Measurements from ENCODE around the gene TLL1.

GRCh38 chr4:166008510-166008909, 135.5 kb downstream of the TLL1 start:
- no peak for TF ChIP-seq POLR2AphosphoS5 (IDR thresholded peaks at IDR 0.05)
- TF ChIP-seq, protein P1, sequence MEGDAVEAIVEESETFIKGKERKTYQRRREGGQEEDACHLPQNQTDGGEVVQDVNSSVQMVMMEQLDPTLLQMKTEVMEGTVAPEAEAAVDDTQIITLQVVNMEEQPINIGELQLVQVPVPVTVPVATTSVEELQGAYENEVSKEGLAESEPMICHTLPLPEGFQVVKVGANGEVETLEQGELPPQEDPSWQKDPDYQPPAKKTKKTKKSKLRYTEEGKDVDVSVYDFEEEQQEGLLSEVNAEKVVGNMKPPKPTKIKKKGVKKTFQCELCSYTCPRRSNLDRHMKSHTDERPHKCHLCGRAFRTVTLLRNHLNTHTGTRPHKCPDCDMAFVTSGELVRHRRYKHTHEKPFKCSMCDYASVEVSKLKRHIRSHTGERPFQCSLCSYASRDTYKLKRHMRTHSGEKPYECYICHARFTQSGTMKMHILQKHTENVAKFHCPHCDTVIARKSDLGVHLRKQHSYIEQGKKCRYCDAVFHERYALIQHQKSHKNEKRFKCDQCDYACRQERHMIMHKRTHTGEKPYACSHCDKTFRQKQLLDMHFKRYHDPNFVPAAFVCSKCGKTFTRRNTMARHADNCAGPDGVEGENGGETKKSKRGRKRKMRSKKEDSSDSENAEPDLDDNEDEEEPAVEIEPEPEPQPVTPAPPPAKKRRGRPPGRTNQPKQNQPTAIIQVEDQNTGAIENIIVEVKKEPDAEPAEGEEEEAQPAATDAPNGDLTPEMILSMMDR (IDR thresholded peaks at IDR 0.05): no peak
- TF ChIP-seq POLR2A (IDR thresholded peaks at IDR 0.05): no peak

Measured in breast epithelium (tissue), 3 donors.